Measurements from ENCODE around the gene HPX.
"Not testable (repeated sequence)": the region's sequence is repeated elsewhere in the genome, so short reads cannot be mapped to it uniquely, and the experiment has no call there.

HPX gene

DNA sequence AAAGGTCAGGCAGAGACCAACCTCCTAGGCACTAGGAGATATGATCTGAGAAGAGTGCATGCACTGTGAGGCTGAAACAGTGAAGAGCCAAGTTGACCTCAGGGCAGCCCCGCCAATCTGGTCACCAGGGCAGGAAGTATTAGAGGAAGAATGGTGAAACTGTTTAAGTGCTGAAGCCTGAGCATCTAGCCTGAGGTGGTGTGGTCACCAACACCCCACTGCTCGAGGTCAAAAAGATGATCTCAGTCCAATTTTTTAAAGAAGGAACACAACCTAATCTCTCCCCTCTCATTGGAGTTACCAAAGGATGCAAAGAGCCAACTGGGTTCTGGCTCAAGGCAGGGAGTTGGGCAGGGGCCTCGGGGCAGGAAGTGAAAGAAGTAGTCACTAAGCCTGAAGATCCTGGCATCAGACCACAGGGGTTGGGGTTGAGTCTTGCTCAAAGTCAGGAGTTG, 25.9 kb downstream of the HPX start:
- DNase-seq, result peak in 1 of 5 experiments; percentile 47

- DNase-seq, result peak in 4 of 5 experiments; percentile 30 to 46 (median 40)
Measured at GRCh38 chr11:6413791-6414201, 27.0 kb downstream of the HPX start.

DNA sequence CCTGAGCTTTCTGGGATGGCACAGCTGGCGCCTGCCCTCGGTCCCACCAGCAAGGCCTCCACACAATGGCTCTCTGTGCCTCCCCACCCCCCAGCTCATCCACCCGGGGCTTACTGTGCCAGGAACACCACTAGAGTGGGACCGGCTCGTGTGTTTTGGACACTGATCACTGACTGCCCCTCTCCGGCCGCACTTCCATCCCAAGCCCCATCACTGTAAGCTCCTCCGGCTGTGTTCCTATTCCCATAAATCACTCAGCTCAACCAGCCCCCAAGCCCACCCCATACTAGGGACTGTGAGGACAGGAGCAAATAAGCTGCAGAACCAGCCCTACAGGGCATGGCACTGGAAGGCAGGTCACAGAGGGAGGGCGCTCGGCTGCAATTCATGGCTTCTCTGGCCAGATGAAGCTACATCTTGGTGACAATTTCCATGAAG, 29.2 kb downstream of the HPX start:
- DNase-seq, result no peak

- DNase-seq, result no peak
Measured at GRCh38 chr11:6410695-6411430, 29.9 kb downstream of the HPX start.

- no peak for DNase-seq
Measured at GRCh38 chr11:6406370-6406769, 34.4 kb downstream of the HPX start.

GRCh38 chr11:6405846-6406245, 34.9 kb downstream of the HPX start:
- no peak for DNase-seq

DNA sequence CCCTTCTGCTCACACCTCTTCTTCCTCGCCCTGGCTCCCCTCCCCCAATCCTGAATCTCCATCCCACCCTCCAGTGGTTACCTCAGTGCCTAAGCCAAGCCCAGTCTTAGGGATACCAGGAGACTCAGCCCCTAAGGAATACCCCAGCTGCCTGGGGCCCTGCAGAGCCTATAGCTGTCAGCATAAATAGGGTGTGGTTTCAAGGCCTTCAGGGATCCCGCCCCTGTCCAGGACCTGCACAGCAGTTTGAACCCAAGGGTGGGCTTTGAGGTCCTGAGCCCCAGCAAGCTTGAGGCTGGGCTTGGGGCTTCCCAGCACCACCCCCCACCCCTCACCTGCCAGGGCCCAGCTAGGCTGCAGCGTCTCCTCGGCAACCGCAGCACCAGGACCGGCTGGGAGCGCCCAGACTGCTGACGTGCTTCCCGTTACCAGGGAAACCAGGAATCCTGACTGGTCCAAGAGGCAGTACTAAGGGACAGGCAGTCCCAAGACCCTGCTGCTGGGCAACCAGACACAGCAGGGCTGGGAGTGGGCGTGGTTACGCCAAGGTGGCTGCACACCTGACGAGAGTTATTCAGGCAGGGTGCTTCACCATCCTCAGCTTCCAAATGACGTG, 35.6 kb downstream of the HPX start:
- no peak for DNase-seq

DNA sequence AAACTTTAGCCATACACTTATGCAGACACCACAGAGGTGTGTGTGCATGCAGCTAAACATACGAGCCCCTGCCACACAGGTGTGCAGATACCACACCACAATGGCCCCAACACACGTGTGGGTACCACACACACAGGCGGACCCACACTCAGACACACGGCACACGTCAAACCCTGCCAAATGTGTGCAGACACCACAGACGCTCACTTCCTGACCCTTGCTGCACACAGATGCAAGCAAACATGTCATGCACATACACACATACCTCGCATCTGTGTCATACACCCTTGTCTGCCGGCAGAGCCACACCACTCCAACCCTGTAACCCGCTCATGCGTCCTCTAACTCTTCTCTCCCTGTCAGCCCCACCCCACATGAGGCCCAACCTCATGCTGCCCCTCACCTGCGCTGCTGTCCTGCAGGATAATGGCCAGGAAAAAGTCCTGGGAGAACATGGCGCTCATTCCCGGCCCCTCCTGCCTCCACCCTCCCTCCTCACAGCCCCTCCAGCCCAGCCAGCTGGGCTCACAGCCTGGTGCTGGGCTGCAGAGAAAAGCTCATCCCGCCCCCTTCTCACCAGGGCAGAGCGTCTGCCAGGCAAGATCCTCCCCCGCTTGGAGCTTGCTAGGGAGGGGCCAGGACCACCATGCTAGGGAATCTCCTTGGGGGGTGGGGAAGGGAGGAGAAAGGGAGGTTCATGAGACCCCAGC, 36.3 kb downstream of the HPX start:
- DNase-seq, result peak in 2 of 5 experiments; percentile 30 to 70

DNA sequence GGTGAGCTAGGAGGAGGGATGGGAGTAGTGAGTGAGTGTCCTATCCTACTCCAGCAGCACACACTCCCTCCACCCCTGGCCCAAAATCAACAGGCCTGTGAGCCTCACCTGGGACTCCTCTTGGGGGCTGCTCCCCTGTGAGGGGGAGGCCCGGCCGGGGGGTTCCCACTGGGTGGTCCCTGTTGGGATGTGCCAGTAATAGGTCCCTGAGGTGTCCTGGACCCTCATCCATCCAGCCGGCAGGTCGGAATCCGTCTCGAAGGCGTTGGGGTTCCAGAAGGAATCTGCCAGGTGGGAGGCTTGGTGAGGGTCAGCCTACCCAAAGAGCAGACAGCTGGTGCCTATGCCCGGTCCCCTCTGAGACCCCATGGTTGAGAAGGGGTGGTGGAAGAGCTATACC, 37.2 kb downstream of the HPX start:
- DNase-seq, result no peak

DNA sequence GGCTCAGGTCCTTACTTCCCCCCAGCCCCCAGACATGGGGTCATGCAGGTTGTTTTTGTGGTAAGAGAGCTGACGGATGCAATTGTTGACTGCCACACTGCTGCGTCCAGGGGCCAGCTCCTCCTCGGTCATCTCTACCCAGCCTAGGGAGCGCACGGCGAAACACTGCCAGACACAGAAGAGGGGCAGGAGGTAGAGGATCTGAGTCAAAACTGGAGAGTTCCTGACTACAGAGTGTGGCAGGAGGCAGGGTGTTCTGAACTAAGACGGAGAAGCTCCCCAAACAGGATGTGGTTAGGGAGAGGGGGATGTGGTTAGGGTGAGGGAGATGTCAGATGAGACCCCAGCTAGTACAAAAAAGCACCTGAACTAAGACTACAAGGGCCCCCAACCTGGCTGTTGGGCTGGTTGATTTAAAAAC, 38.2 kb downstream of the HPX start:
- peak in 4 of 5 experiments; percentile 32 to 98 (median 76) for DNase-seq

DNA sequence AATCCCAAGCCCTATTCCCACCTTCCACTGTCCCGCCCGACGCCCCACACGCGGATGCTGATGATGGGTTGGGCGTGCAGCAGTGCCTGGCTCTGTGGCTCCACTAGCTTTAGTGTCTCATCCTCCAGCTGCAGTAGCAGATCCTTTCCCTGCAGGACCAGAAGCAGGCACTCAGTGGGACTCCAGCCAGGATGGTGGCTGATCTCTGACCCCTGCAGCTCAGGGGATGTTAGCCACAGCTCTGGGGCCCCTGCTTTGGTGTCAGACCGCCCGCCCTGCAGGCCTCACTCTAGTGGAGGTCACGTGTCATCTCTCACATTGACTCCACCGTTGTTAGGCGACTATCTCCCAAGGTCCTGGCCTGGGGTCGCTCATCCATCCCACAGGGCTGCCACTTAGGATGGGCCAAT, 38.7 kb downstream of the HPX start:
- DNase-seq, result peak in 1 of 5 experiments; percentile 67

DNA sequence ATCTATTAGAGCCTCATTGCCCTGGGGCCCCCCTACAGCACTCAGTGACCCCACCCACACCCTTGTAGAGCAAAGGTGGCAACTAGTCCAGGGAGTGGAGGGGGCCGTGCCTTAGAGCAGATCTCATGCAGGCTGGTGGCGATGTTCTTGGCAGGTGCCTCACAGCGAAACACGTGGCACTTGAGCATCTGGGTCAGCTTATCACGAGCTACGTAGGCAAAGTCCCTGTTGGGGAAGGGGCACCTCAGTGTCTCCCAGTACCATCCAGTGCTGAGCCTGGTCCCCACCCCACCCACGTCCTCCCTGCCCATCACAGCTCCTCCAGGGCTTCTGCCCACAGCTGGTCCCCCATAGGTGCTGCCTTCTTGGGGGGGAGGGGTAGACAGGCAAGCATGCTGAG, 39.3 kb downstream of the HPX start:
- DNase-seq, result no peak

DNA sequence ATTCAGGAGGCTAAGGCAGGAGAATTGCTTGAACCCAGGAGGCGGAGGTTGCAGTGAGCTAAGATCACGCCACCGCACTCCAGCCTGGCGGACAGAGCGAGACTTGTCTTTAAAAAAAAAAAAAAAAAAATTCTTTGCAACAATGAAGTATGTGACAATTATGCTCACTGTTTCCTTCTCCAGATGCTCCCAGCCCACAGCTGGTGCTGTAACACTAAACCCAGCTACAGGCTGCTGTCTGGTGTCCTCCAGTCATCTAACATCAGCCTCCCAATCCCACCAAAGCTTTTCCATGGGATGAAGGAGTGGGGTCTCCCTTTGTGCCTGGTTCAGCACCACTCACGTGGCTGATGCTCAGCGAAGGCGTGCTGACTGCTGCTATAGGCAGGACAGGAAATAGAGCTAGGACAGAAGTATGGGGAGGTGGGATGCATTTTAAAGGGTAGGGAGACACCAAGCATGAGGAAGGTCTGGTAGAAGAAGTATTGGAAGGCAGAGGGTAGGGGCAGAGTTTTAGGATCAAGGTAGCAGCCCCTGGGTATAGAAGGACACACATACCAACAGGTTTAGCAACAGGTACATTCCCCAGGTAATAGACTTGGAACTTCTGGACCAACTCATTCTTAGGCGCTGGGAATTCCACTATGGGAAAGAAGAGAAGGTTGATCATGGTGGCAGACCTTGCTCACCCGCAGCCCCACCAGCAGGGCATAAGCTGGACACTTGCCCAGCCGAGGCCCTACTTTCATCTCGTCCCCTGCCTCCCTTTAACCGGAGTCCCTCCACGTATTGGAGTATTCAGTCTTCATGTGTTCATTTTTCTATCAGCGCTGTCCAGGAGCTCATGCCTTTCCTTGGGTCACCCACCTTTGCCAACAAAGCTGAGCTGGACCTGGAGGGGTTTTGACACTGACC, 40.1 kb downstream of the HPX start:
- DNase-seq, result no peak

GRCh38 chr11:6397636-6398035, 43.2 kb downstream of the HPX start:
- DNase-seq, result no peak

GRCh38 chr11:6397156-6397555, 43.6 kb downstream of the HPX start:
- DNase-seq, result no peak

DNA sequence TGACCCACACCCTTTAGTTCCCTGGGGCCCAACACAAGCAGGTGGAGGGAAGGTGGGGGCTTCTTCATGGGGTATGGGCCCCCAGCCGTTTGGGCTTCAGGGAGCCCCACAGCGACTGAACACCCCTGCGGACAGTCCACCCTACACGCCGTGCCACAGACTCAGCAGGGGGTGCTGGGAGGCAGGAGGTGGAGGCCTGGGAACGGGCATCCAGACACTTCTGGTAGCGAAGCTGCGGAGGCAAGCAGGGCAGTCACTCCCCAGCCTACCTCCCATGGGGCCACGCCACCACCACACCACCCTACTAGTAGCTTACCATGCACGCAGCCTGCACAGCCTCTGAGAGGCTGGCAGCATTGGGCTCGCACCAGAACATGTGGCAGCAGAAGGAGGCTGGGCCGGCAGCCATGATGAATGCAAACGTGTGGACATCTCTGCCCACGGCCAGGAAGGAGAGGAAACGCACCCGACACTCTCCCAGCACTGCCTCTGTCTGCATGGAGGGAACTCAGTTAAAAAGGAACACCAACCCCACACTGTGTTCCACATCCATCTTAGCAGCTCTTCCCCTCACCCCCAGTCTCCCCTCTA, 45.2 kb downstream of the HPX start:
- no peak for DNase-seq

DNA sequence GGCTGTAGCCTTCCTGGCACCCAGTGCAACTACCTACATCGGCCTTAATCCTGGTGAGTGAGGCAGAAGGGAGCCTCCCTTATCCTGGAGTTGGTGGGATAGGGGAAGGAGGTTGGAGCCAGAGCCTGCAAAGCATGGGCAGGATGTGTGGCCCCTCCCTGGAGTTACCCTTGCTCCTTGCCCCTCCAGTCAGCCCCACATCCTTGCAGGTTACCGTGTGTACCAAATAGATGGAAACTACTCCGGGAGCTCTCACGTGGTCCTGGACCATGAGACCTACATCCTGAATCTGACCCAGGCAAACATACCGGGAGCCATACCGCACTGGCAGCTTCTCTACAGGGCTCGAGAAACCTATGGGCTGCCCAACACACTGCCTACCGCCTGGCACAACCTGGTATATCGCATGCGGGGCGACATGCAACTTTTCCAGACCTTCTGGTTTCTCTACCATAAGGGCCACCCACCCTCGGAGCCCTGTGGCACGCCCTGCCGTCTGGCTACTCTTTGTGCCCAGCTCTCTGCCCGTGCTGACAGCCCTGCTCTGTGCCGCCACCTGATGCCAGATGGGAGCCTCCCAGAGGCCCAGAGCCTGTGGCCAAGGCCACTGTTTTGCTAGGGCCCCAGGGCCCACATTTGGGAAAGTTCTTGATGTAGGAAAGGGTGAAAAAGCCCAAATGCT, 46.7 kb downstream of the HPX start:
- DNase-seq, result no peak

GRCh38 chr11:6392251-6392650, 48.5 kb downstream of the HPX start:
- DNase-seq, result not testable (repeated sequence)

GRCh38 chr11:6391537-6392134, 49.2 kb downstream of the HPX start:
- DNase-seq, result no peak

GRCh38 chr11:6390718-6391469, 49.9 kb downstream of the HPX start:
- no peak for DNase-seq

Measured in T-helper 2 cell (primary cell).